IMR-90 (cell line): ENCODE results near the gene GBE1. TPM values are rescaled to one million over a fixed set of nuclear protein-coding genes. Genes with fewer than 3 reads are reported as not detected.
A peak's percentile ranks its signal among the peaks of the same experiment; 100 is the strongest.

Experiments used
- ATAC-seq: fragments of 200-7000 bp; cut with Tn5 transposase; 2 replicates; pipeline ENCODE4 v1.9.1; 2020; ENCODE audit warnings: low read depth, mild to moderate bottlenecking, moderate library complexity
- BruUV-seq: library from RNA; stranded (reverse); fragments of 400-500 nt; replicated peaks from 2 replicates; lab custom pipeline; 2021; lab: Mats Ljungman, UMichigan
- CTCF ChIA-PET: fragments of 300-600 bp; formaldehyde crosslinking; extraction: SDS; loops from one replicate; lab custom pipeline; 2021; ENCODE audit warnings: antibody characterized with exemption; lab: Yijun Ruan, JAX
- POLR2A ChIA-PET: fragments of 300-600 bp; sonication (Branson Sonifier 250); formaldehyde crosslinking; loops from one replicate; lab custom pipeline; 2022; ENCODE audit warnings: antibody characterized with exemption; ENCODE audit not compliant: unreplicated experiment; lab: Charles Lee
- DNase-seq: peaks from one replicate; pipeline ENCODE4 v3.0.0; 2013
- H2AFZ ChIP-seq: replicated peaks from 2 replicates; pipeline ENCODE3; 2013; ENCODE audit warnings: low read length, mild to moderate bottlenecking; ENCODE audit not compliant: poor library complexity
- H2AK5ac ChIP-seq: 2 replicates; pipeline ENCODE4 v1.6.1; 2013; ENCODE audit warnings: low read depth, low read length, inconsistent platforms
- H2AK9ac ChIP-seq: replicated peaks from 2 replicates; pipeline ENCODE3; 2013; ENCODE audit warnings: mild to moderate bottlenecking, low read depth, low read length, moderate library complexity; ENCODE audit not compliant: poor library complexity
- H2BK120ac ChIP-seq: 2 replicates; pipeline ENCODE4 v1.6.1; 2013; ENCODE audit warnings: low read depth, low read length, inconsistent platforms
- H2BK15ac ChIP-seq: 3 replicates; pipeline ENCODE4 v1.6.1; 2013; ENCODE audit warnings: low read depth, low read length, inconsistent platforms
- H2BK20ac ChIP-seq: 2 replicates; pipeline ENCODE4 v1.6.1; 2013; ENCODE audit warnings: low read depth, mild to moderate bottlenecking, inconsistent platforms, low read length, moderate library complexity
- H2BK5ac ChIP-seq: 2 replicates; pipeline ENCODE4 v1.6.1; 2013; ENCODE audit warnings: mild to moderate bottlenecking, low read depth, low read length, inconsistent platforms; ENCODE audit not compliant: poor library complexity, severe bottlenecking
- H3K14ac ChIP-seq: replicated peaks from 2 replicates; pipeline ENCODE4 v1.6.1; 2013; ENCODE audit warnings: low read depth, low read length, inconsistent platforms
- H3K18ac ChIP-seq: 2 replicates; pipeline ENCODE4 v1.6.1; 2013; ENCODE audit warnings: low read depth, low read length, control low read depth
- H3K23ac ChIP-seq: 2 replicates; pipeline ENCODE4 v1.6.1; 2013; ENCODE audit warnings: low read depth, low read length, inconsistent platforms
- H3K27ac ChIP-seq: 2 replicates; pipeline ENCODE4 v1.5.1; 2013; ENCODE audit warnings: mild to moderate bottlenecking, control low read depth, low read length; ENCODE audit not compliant: insufficient read depth
- H3K27me3 ChIP-seq: 2 replicates; pipeline ENCODE4 v1.6.1; 2013; ENCODE audit warnings: low read length; ENCODE audit not compliant: control insufficient read depth, insufficient read depth
- H3K36me3 ChIP-seq: 2 replicates; pipeline ENCODE4 v1.6.1; 2013; ENCODE audit warnings: low read length, mixed read lengths; ENCODE audit not compliant: control insufficient read depth, insufficient read depth
- H3K4ac ChIP-seq: 2 replicates; pipeline ENCODE4 v1.6.1; 2013; ENCODE audit warnings: low read depth, low read length, inconsistent platforms
- H3K4me1 ChIP-seq: 2 replicates; pipeline ENCODE4 v1.6.1; 2013; ENCODE audit warnings: low read length, mixed read lengths; ENCODE audit not compliant: control insufficient read depth, insufficient read depth
- H3K4me2 ChIP-seq: 2 replicates; pipeline ENCODE4 v1.6.1; 2013; ENCODE audit warnings: low read depth, mild to moderate bottlenecking, control low read depth, low read length, moderate library complexity
- H3K4me3 ChIP-seq: 2 replicates; pipeline ENCODE4 v1.5.1; 2013; ENCODE audit warnings: low read depth, mild to moderate bottlenecking, control low read depth, low read length, moderate library complexity; ENCODE audit not compliant: insufficient read depth
- H3K56ac ChIP-seq: 2 replicates; pipeline ENCODE4 v1.6.1; 2013; ENCODE audit warnings: low read length, inconsistent platforms; ENCODE audit not compliant: insufficient read depth; ENCODE audit errors: extremely low read depth
- H3K79me1 ChIP-seq, 2 experiments: 2 replicates each; pipeline ENCODE4 v1.6.1; 2013; ENCODE audit warnings: low read length in 2 of 2, inconsistent platforms in 1 of 2, low read depth in 1 of 2
- H3K9ac ChIP-seq: 2 replicates; pipeline ENCODE4 v1.6.1; 2013; ENCODE audit warnings: low read depth, low read length, control low read depth
- H3K9me1 ChIP-seq: 2 replicates; pipeline ENCODE4 v1.6.1; 2013; ENCODE audit warnings: low read length, inconsistent platforms; ENCODE audit not compliant: insufficient read depth
- H3K9me3 ChIP-seq: 2 replicates; pipeline ENCODE4 v1.6.1; 2013; ENCODE audit warnings: low read length; ENCODE audit not compliant: control insufficient read depth, insufficient read depth
- H4K20me1 ChIP-seq: 2 replicates; pipeline ENCODE4 v1.6.1; 2013; ENCODE audit warnings: low read length, inconsistent platforms; ENCODE audit not compliant: insufficient read depth
- H4K5ac ChIP-seq: 2 replicates; pipeline ENCODE4 v1.6.1; 2013; ENCODE audit warnings: mild to moderate bottlenecking, low read depth, low read length, control low read depth
- H4K8ac ChIP-seq, 2 experiments: 2 replicates each; pipeline ENCODE4 v1.6.1; 2013; ENCODE audit warnings: low read depth in 2 of 2, low read length in 2 of 2, control low read depth in 1 of 2, inconsistent platforms in 1 of 2
- H4K91ac ChIP-seq: 2 replicates; pipeline ENCODE4 v1.6.1; 2013; ENCODE audit warnings: low read depth, low read length, inconsistent platforms; ENCODE audit not compliant: insufficient read depth
- BHLHE40 ChIP-seq: fragments of 150-350 bp; IDR thresholded peaks from 2 replicates; pipeline ENCODE4 v1.6.1; 2016; ENCODE audit warnings: mild to moderate bottlenecking, low read depth, low read length
- CTCF ChIP-seq: conservative IDR thresholded peaks from 2 replicates; pipeline ENCODE4 v1.5.1; 2012; ENCODE audit warnings: mild to moderate bottlenecking, low read depth, low read length, improper control_type of control experiment
- FOS ChIP-seq: fragments of 150-350 bp; IDR thresholded peaks from 2 replicates; pipeline ENCODE4 v1.6.1; 2016; ENCODE audit warnings: low read depth, low read length
- MXI1 ChIP-seq: IDR thresholded peaks from 2 replicates; pipeline ENCODE4 v1.6.1; 2012; ENCODE audit warnings: low read depth, mild to moderate bottlenecking, low read length, moderate library complexity, borderline replicate concordance
- WGBS, 2 experiments: methylation state at CpG; one replicate each; pipeline versions ENCODE4 v1.1.5 to v1.1.7; 2013; ENCODE audit warnings: missing lambda C conversion rate in 2 of 2; ENCODE audit not compliant: insufficient read length in 1 of 2; ENCODE audit errors: extremely low coverage in 2 of 2; 5-methylcytosine and 5-hydroxymethylcytosine counted together
- dilution Hi-C: fragments of 300-500 bp; cut with HindIII; formaldehyde crosslinking; loops from one replicate; pipeline ENCODE4 v1.14.3; 2018; ENCODE audit warnings: low sequenced_read_pairs; ENCODE audit not compliant: unreplicated experiment
- in situ Hi-C: fragments of 300-500 bp; cut with MboI; formaldehyde crosslinking; loops from 3 replicates; pipeline ENCODE4 v1.14.3; 2019; ENCODE audit warnings: low sequenced_read_pairs, inconsistent platforms, mixed read lengths
- intact Hi-C: fragments of 100-400 bp; cut with micrococcal nuclease; formaldehyde crosslinking; loops from 2 replicates; pipeline ENCODE4 v1.10.0; 2022
- polyA plus RNA-seq, 3 experiments: library from polyadenylated mRNA; depleted of rRNA; stranded (reverse); fragments of >200 nt; gene quantifications; 2 replicates each; pipeline ENCODE4 v1.2.3, GENCODE V29; 2012; ENCODE audit warnings: low replicate concordance in 1 of 3
- total RNA-seq: library from RNA; depleted of rRNA; stranded (reverse); fragments of >200 nt; gene quantifications from 2 replicates; pipeline ENCODE4 v1.2.3, GENCODE V29; 2012

GBE1 gene
- total and polyA plus RNA-seq, 2 of the 4 experiments (the other 2 are of a cell fraction): 36.7 to 90.3 TPM

GRCh38 chr3:81765400-81765799 lies 4.0 kb upstream of the GBE1 start:
- Histone ChIP-seq H4K91ac (no peak overlapping the region), H4K8ac (no peak overlapping the region), H3K4me1 (no peaks in the 10 kb centered on the region), H2BK5ac (peak overlapping the region; percentile 11), H3K14ac (no peak overlapping the region), H2BK20ac (peak overlapping the region; percentile 46; the same call in 1 of the 2 replicates), H4K5ac (no peak overlapping the region), H2BK120ac (no peak overlapping the region), H3K23ac (no peak overlapping the region), H3K56ac (no peak overlapping the region), H2AK9ac (no peak overlapping the region), H3K9me1 (no peaks in the 10 kb centered on the region), H2AK5ac (no peak overlapping the region), H3K36me3 (no peaks in the 10 kb centered on the region), H2AFZ (no peak overlapping the region), H3K4me3 (no peak overlapping the region), H2BK15ac (no peak overlapping the region), H3K27ac (no peak overlapping the region), H3K4ac (no peak overlapping the region), H3K9me3 (no peaks in the 10 kb centered on the region), H4K20me1 (no peaks in the 10 kb centered on the region), H3K4me2 (no peak overlapping the region), H3K79me1 (peaks cover 2 to 8% of the 10 kb centered on the region in 2 experiments; a peak in 2 of 4 replicates), H3K9ac (no peak overlapping the region), H3K18ac (no peak overlapping the region), H3K27me3 (no peaks in the 10 kb centered on the region)
- 80% methylated on average over 1 of the region's 2 CpGs; no CpG with 5 or more reads in 1 of the 2 experiments for WGBS, 2 experiments
- dilution Hi-C loops: no loop called here
- no peak for TF ChIP-seq FOS
- no peak for TF ChIP-seq CTCF
- TF ChIP-seq MXI1: no peak
- TF ChIP-seq BHLHE40: no peak
- ATAC-seq (no peak), DNase-seq (peak; percentile 30)
- in situ Hi-C loops: no loop called here
- BruUV-seq: no TSS peak
- ChIA-PET CTCF (interaction anchor here (0.7 kb wide), 1 partner anchor 11 kb away, joined by 7 read pairs; no protein-coding TSS in a partner anchor), POLR2A (no interaction called here)
- intact Hi-C loops: no loop called here
